Erythroblast (primary cell): ENCODE results near the gene FGD5.
"Not testable (repeated sequence)": the region's sequence is repeated elsewhere in the genome, so short reads cannot be mapped to it uniquely, and the experiment has no call there.

Experiments used
- DNase-seq, 2 experiments: peaks; one replicate each; lab custom pipeline; 2025; lab: John Stamatoyannopoulos, UW
- GATA1 ChIP-seq: IDR thresholded peaks from 2 replicates; pipeline ENCODE4 v1.6.1; 2011; ENCODE audit warnings: low read depth, mild to moderate bottlenecking, control low read depth, low read length, moderate library complexity
- POLR2A ChIP-seq: IDR thresholded peaks from 2 replicates; pipeline ENCODE4 v1.6.1; 2011; ENCODE audit warnings: mild to moderate bottlenecking, low read length

Gene FGD5

DNA sequence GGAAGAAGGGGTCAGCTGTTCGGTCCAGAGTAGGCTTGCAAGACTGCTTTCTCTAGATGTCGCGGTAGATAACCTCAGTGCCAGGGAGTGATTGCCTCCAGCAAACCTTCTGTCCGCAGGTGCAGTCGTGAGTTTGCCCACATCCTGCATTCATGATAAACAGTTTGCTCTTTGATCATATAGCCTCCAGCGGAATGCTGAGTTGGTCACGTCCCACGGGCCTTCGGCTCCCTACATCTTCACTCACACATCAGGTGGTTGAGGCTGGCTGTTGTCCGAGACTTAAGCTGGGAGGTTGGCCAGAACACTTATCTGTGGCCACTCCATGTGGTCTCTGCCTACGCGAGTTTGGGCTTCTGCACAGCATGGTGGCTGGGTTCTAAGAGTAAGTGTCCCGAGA is 66.5 kb downstream of the FGD5 start:
- no peak for DNase-seq
- no peak for TF ChIP-seq POLR2A
- no peak for TF ChIP-seq GATA1

GRCh38 chr3:14886101-14886500 is 67.3 kb downstream of the FGD5 start:
- no peak for DNase-seq
- TF ChIP-seq POLR2A (no peak), GATA1 (no peak)

- no peak for DNase-seq
- TF ChIP-seq POLR2A (no peak), GATA1 (no peak)
Observed at GRCh38 chr3:14889205-14889604, 70.4 kb downstream of the FGD5 start.

- TF ChIP-seq POLR2A (no peak), GATA1 (no peak)
Observed at GRCh38 chr3:14889943-14890342, 71.2 kb downstream of the FGD5 start.

DNA sequence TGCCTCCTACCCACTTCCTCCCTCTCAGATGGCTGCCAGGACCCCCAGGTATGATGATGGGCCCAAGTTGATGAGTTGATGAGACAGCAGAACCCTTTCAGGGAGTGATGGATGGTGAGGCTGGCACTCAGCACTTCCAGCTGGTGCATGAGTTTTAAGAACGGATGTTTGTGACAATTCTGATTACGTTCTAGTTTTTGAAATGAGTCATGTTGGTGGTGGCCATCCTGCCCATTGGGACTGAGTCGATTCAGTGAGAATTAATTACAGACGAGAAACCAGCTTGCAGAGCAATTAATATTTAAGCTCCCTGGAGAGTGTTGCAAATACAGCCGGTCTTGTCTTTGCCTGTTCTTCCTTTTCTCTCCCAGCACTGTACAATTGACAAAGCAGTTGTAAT is 71.7 kb downstream of the FGD5 start:
- TF ChIP-seq POLR2A (no peak), GATA1 (no peak)
- no peak for DNase-seq

More at GRCh38 chr3:14889943-14890342, 71.2 kb downstream of the FGD5 start:
- no peak for DNase-seq

GRCh38 chr3:14891135-14892132 is 72.7 kb downstream of the FGD5 start:
- no peak for TF ChIP-seq POLR2A
- no peak for DNase-seq

DNA sequence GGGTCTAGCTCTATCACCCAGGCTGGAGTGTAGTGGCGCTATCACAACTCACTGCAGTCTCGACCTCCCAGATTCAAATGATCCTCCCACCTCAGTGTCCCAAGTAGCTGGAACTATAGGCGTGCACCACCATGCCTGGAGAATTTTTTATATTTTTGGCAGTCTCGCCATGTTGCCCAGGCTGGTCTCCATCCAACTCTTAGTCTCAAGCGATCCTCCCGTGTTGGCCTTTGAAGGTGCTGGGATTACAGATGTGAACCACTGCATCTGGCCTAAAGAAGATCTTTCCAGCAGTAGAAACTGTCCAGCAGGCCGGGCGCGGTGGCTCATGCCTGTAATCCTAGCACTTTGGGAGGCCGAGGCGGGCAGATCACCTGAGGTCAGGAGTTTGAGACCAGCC is 73.5 kb downstream of the FGD5 start:
- no peak for DNase-seq
- TF ChIP-seq POLR2A (no peak), GATA1 (no peak)

DNA sequence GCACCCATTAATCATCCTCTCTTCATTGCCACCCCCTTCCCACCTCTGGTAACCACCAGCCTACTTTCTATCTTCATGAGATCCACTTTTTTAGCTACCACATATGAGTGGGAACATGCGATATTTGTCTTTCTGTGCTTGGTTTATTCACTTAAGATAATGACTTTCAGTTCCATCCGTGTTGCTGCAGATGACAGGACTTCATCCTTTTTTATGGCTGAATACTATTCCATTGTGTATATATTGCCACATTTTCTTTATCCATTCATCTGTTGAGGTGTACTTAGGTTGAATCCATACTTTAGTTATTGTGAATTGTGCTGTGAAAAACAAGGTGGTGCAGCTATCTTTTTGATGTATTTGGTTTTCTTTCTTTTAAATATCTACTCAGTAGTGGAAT is 75.3 kb downstream of the FGD5 start:
- no peak for TF ChIP-seq GATA1
- no peak for TF ChIP-seq POLR2A
- no peak for DNase-seq

- DNase-seq, result no peak
- TF ChIP-seq POLR2A (no peak), GATA1 (no peak)
Observed at GRCh38 chr3:14897266-14897665, 78.5 kb downstream of the FGD5 start.

DNA sequence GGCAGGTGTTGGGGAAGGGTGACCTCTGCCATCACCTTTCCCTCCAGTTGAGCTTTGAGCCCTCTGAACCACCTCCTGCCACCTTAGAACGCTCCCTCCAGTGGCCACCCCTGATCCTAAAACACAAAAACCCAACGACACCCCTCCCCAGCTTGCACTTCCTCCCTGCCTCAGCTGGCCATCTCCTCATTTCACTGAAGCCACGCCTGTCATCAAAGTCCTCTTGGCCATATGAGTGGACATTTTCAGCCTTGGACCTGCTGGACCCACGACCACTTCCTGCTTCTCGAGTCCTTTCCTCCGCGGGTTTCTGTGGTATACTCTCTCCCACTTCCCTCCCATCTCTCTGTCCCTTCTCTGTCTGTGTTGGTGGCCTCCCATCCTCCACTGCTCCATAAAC is 80.2 kb downstream of the FGD5 start:
- DNase-seq, result no peak
- TF ChIP-seq GATA1, result no peak
- no peak for TF ChIP-seq POLR2A

- TF ChIP-seq POLR2A, result no peak
- TF ChIP-seq GATA1, result no peak
- DNase-seq, result no peak
Observed at GRCh38 chr3:14899993-14900618, 81.3 kb downstream of the FGD5 start.

DNA sequence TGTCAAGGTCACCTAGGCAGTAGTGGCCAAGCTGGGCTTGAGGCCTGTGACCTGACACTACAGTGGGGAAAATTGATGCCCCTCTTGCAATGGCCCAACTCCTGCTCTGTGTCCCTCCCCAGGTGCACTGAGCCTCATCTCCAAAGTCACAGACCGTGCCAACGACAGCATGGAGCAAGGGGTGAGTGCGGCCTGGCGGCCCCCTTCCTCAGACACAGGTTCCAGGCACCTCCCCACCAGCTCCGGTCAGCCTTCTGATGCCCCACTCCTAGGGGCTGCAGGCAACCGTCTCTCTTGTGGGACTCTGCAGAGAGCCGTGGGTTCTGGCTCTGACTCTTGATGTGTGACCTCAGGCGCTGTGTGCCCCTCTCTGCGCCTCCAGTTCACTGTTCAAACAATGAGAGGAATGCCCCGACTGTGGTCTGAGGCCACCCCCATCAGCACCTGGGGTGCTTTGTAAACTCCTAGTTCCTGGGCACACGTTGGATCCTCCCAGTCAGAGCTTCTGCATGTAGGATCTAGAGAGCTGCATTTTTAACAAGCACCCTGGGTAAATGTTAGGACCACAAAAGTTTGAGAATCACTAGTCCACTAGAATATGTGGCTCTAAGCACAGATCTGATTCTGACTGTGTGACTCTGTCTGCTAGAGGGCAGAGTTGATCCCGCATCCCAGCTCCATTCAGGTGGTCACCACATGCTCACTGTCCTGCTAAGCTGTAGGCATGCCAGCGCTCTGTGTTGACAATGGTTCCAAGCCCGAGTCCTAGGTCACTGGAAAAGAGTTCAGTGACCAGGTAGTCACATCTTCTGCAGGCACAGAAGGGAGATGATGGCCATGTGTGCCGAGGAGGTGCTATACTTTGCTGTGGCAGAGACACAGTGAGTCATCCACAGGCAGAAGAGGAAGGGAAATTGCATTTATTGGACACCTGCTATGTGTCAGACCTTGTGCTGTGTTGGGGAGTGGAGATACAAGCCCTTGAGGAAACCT is 82.4 kb downstream of the FGD5 start:
- TF ChIP-seq GATA1 (no peak), POLR2A (no peak)
- no peak for DNase-seq

DNA sequence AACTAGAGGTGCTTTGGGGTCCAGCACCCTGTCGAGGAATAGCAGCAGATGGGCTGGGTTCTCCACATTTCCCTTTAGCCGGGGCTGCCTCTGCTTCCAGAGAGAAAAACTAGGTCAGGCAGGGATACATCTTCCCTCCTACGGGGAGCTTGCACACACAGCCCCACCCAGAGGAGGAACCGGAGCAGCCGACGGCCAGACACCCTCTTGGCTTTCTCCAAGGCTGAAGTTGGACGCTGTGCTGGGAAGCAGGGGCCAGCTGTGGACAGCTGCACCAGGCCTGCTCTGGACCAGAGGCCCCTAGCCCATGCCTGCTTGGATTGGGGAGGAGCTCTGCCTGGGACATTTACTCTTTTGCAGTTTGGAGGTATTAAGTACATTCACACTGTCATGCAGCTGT is 84.0 kb downstream of the FGD5 start:
- TF ChIP-seq GATA1, result no peak
- TF ChIP-seq POLR2A, result no peak
- no peak for DNase-seq

DNA sequence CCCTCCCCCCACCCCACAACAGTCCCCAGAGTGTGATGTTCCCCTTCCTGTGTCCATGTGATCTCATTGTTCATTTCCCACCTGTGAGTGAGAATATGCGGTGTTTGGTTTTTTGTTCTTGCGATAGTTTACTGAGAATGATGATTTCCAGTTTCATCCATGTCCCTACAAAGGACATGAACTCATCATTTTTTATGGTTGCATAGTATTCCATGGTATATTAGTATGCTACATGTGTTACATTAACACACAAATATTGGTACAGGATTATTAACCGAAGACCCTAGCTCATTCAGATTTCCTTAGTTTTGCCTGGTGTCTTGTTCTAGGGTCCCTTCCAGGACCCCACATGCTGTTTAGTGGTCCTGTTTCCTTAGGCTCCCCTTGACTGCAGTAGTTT is 84.7 kb downstream of the FGD5 start:
- not testable (repeated sequence) for DNase-seq
